GM19240 (cell line): ENCODE data around the gene S1PR2.
"Not testable (repeated sequence)": the region's sequence is repeated elsewhere in the genome, so short reads cannot be mapped to it uniquely, and the experiment has no call there.

Experiments used
- DNase-seq: peaks from one replicate; pipeline ENCODE4 v3.0.0; 2011; ENCODE audit warnings: low spot score; ENCODE audit not compliant: insufficient read length

The S1PR2 gene

DNA sequence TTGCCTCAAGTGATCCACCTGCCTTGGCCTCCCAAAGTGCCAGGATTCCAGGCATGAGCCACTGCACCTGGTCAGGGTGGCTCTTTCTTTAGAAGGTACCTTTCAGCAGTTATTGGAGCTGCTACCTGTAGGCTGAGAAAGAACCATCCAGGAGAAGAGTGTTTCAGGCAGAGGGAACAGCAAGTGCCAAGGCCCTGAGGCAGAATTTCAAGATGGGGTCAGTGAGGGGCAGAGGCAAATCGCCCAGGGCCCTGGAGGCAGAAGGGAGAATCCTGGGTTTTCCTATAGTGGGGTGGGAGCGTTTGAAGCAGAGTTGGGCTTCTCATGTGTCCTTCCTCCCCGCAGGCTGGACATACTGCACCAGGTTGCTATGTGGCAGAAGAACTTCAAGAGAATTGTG, 23.1 kb upstream of the S1PR2 start:
- no peak for DNase-seq

DNA sequence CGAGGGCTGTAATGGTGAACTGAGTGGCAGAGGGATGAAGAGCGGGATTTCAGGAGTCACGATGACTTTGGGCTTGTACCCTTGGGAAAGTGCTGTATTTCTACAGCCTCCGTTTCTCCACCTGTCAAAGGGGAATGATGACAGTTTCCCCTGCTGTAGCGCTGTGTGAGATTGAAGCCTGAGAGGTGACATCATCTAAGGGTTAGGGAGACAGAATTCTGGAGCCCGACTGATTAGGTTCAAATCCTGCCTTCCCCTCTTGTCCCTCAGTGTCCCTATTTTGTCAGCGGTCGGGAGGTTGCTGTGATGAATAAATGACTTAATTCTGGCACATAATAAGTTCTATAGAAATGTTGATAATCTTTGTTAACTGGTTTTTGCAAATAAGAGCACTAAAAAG, 21.6 kb upstream of the S1PR2 start:
- no peak for DNase-seq

DNA sequence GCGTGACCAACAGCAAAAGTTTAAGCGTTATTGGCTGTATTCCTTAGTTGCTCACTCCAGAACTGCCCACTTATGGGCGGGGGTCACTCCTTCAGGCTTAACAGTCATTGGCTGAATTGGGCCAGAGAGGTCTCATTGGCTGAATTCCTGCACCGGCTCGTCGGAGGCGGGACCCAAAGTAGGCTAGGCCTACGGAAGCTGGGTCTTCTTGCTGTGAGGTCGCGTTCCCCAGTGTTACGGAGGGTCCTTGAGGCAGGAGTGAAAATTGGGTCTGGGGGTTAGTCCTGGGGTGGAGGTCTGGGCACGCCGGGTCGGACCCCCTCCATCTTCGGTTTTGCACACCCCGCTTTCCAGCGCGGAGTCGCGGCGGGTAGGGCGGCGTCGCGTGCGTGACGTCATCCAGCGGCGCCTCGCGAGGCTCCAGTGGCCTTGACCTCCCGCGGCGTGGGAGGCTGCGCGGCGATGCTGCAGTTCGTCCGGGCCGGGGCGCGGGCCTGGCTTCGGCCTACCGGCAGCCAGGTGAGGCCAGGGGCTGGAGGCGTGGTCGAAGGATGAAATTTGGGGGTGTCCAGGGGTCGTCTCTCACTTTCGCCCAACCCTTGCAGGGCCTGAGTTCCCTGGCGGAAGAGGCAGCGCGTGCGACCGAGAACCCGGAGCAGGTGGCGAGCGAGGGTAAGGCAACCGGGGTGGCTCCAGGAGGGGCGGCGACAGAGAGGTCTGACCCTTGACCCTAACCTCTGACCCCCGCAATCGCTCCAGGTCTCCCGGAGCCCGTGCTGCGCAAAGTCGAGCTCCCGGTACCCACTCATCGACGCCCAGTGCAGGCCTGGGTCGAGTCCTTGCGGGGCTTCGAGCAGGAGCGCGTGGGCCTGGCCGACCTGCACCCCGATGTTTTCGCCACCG, 20.9 kb upstream of the S1PR2 start, which contains the start of gene MRPL4:
MRPL4 (plus strand) TSS at position 423 of the 903 bp plus-strand sequence; CDS start at position 463, 40 bp downstream.
- peak; percentile 84 for DNase-seq

DNA sequence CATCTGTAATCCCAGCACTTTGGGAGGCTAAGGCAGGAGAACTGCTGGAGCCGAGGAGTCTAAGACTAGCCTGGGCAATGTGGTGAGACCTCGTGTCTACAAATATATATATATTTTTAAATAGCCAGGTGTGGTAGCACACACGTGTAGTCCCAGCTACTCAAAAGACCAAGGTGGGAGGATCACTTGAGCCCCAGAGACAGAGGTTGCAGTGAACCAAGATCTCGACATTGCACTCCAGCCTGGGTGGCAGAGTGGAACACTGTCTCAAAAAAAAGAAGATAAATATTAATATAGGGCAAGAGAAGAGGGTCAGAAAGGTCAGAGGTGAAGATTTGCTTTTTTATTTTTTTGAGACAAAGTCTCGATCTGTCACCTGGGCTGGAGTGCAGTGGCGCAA, 15.4 kb upstream of the S1PR2 start:
- no peak for DNase-seq

DNA sequence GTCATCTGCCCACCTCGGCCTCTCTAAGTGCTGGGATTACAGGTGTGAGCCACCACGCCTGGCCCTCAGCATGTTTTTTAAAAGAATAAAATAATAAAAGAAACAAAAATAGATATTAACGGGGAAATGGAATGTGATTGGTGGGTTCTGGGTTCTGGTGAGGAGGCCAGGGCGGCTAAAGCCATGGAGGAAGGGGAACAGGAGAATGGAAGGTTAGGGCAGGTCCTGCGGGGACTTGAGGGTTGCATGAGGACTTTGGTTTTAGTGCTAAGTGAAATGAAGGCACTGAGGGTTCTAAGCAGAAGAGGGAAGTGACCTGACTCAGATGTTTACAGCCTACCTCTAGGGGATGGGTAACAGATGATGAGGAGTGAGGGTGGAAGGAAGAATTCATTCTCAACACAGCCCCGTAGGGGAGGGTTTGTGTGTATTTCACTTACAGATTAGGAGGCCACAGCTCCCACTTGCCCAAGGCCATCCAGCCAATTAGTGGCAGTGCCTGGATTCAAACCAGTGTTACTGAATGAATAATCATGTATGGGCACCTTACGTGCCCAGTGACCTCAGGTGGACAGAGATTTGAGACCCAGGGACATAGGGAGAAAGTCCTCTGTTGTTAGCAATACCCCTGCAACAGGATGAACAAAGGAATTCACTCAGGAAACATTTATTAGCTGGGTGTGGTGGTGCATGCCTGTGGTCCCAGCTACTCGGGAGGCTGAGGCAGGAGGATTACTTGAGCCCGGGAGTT, 14.2 kb upstream of the S1PR2 start:
- no peak for DNase-seq

DNA sequence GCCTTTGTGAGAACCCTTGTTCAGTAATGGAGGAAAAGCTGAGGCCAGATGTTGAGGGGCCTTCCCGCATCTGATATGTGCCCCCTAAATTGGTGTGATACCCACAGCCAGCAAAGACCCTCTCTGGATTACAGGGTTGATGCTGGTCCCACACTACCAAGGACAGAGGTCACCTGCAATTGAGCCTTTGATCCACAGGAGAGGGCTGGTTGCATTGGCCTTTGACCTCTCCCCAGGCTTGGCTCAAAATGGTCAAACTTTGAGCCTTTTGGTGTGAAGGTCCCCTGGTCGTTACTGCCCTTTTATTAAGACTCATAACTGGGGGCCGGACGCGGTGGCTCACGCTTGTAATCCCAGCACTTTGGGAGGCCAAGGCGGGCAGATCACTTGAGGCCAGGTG, 12.5 kb upstream of the S1PR2 start:
- no peak for DNase-seq

DNA sequence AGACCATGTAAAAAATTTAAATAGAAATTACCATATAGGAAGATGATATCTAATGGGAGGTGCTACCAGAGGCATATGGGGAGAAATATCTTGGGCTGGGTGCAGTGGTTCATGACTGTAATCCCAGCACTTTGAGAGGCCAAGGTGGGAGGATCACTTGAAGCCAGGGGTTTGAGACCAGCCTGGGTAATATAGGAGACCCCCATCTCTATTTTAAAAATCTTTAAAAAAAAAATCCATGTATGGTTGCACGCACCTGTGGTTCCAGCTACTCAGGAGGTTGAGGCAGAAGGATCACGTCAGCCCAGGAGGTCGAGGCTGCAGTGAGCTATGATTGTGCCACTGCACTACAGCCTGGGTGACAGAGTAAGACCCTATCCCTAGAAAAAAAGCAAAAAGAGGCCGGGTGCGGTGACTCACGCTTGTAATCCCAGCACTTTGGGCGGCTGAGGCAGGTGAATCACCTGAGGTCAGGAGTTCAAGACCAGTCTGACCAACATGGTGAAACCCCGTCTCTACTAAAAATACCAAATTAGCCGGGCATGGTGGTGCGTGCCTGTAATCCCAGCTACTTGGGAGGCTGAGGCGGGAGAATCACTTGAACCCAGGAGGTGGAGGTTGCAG, 10.8 kb upstream of the S1PR2 start:
- not testable (repeated sequence) for DNase-seq

DNA sequence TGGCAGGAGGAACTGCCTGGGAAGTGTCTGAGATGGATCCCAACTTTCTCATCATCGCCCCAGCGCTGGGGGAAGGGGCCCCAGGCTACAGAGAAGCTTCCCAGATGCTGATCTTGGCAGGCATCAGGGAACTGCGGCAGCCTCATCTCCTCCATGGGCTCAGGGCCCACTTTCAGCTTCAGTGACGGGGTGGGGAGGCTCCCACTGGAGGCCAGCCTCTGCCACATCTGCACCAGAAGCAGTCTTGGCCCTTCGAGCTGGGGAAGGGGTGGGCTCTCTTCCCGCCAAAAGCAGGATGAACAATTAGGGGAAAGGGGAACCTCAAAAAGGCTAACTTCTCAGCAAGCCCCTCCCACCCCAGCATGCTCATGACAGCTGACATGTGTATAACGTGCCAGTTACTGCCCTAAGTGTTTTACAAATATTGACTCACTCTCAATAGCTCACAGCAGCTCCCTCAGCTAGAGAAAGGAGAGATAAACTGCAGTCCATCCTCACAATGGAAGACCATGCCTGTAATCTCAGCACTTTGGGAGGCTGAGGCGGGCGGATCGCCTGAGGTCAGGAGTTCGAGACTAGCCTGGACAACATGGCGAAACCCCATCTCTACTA, 7.1 kb upstream of the S1PR2 start:
- no peak for DNase-seq

DNA sequence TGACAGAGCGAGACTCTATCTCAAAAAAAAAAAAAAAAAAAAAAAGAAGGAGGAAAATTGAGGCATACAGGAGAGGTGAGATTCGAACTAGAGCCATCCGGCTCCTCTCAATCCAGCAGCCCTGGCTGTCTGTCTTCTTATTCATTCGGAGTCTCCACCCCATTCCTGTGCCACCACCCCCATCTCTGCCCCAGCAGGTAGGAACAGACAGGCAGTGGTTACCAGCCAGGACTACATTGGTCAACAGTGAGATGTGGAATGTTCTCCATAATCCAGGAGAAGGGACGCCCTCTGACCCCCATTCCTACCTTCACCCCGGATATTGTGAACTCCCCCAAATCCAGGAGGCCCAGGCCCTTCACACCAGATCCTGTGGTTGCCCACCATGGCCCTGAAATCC, 6.6 kb upstream of the S1PR2 start:
- no peak for DNase-seq

DNA sequence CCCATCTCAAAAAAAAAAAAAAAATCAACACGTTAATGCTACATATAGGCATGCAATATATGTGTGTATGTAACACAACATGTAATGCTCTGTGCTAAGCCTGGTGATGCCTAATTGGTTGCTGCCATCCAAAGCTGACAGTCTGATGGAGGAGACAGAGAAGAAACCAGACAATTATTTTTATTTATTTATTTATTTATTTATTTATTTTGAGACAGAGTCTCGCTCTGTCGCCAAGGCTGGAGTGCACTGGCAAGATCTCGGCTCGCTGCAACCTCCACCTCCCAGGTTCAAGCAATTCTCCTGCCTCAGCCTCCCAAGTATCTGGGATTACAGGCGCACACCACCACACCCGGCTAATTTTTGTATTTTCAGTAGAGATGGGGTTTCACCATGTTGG, 4.3 kb upstream of the S1PR2 start:
- not testable (repeated sequence) for DNase-seq

DNA sequence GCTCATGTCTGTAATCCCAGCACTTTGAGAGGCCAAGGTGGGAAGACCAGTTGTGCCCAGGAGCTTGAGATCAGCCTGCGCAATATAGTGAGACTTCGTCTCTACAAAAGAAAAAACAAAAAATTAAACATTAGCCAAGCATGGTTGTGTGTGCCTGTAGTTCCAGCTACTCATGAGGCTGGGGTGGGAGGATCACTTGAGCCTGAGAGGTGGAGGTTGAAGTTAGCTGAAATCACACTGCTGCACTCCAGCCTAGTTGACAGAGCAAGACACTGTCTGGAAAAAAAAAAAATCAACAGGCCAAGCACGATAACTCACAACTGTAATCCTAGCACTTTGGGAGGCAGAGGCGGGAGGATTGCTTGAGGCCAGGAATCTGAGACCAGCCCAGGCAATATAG, 3.9 kb upstream of the S1PR2 start:
- no peak for DNase-seq

DNA sequence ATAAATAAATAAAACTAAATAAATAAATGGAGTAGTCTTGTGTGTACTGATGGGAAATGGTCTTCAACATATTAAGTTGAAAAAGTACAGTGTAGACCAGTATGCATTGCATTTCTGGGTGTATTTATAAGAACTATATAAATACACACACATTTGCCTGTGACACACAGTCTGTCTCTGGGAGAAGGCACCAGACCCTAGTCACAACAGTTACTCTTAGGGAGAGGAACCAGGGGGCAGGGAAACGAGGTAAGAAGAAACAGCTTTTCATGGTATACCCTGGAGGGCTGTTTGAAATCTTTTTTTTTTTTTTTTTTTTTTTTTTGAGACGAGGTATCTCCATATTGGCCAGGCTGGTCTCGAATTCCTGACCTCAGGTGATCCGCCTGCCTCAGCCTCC, 2.8 kb upstream of the S1PR2 start:
- DNase-seq, result no peak

DNA sequence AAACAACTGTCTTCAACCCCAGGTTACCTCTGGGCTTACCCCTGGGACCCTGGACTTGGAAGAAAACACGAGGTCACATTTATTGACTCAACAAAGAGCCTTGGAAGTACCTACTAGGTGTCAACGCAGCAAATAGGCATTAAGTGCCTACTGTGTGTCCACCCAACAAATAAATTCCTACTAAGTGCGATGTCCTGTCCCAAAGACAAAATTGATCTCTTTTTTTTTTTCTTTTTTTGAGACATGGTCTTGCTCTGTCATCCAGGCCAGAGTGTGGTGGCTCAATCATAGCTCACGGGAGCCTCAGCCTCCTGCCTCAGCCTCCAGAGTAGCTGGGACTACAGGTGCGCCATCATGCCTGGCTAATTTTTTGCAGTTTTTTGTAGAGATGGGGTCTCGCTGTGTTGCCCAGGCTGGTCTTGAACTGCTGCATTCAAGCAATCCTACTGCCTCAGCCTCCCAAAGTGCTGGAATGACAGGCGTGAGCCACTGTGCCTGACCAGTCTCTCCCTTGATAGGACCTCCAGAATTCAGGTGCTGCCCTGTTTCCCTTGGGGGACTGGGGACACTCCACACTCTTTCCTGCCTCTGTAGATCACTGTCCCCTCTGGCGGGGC, 589 bp upstream of the S1PR2 start:
- no peak for DNase-seq

DNA sequence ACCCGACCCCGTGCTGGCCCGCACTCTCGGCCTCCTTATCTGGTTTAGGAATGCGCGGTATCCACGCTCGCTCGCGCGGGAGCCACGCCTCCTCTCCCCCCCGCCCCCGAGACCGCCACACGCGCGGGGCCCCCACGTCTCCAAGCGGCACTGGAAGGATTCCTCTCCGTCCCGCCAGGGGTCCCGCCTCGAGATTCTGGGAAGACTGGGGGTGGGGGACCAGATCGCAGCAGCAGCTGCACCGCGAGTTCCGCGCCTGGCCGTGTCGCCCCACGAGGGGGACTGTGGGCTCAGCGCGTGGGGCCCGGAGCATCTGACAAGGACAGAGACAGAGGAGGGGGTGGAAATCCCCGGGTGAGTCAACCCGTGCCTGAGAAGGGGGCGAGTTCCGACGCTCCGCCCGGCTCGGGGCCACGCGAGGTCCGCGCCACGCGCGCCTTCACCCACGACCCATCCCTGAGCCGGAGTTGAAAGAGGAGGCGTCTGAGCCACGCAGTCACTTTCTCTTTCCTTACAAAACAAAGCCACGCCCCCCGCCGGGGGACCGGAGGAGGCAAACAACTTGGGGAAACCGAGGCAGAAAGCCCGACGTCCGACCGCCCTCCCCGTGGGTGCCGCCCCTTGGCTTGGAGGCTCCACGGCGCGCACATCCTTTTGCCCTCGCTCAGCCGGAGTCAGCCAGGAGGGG, 814 bp downstream of the S1PR2 start:
- DNase-seq, result no peak

DNA sequence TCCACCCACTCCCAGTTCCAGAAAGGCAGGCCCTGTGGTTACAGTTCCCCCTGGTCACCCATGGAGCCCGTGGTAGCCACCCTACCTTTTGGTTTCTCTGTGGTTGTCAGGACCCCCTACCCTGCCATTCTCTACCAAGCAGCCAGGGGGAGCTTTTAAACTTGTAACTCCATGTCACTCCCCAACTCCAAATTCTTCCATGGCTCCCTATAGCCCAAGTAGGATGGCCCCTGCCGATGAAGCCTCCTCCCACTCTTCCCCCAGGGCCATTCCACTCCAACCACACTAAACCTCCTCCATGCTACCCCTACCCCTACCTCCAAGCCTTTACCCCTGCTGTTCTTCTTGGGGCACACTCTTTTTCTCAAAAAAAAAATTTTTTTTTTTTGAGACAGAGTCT, 2.2 kb downstream of the S1PR2 start:
- DNase-seq, result peak; percentile 53

DNA sequence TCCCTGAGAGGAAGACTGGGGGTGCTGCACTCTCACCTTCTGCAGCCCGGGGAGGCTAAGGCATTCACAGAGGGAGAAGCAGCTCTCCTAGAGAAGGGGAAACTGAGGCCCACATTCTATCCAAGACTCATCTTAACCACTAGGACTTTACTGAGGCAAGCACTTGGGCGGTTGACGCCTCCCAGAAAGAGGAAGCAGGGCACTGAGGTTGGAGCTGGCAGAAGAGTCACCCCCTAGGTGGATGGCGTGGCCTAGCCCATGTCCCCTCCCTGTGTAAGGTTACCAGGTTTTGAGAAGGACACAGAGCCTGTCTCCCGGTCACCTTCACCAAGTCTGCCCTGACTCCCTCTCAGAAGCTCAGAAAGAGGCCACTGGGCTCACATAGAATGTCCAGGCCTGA, 2.7 kb downstream of the S1PR2 start:
- no peak for DNase-seq

DNA sequence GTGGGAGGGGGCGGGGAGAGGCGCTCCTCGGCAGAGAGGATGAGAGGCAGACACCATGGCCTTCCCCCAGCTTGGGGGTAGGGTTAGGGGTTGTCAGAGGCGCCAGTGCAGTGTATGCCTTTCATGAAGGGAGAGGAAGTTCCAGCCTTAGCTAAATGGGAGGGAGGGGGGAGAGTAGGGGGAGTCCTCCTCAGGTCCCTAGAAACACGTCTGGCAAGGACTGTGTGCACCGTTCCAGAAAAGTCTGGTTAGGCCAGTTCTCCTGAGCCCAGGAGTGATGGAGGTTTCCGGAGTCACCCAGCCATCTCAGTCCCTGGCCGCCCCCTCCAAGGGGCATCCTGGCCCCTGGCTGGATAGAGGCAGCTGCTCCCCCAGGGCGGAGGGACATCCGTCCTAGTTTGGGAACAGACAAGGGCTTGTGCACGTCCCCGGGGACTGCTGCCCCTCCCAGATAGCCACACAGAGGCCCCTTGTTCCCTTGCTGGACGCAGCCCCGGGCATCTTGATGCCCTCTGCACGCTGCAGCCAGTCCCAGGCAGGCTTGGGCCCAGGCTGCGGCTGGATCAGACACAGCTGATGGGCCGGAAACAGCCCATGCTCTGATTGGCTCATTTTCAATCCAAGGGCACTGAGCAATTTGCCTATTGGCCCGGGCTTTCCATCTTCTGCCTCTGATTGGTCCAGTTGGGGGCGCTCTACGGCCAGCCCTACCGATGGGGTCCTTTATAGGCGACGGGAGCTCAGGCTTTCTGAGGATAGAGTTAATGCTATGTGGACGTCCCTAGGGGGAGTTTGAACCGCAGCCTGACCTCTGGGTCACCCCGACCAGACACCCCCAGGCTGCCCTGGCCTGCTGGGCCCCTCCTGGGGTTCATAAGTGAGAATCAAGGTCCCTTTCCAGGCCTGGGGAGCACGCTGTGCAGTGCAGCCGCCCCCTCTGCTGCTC, 3.8 kb downstream of the S1PR2 start:
- DNase-seq, result no peak

DNA sequence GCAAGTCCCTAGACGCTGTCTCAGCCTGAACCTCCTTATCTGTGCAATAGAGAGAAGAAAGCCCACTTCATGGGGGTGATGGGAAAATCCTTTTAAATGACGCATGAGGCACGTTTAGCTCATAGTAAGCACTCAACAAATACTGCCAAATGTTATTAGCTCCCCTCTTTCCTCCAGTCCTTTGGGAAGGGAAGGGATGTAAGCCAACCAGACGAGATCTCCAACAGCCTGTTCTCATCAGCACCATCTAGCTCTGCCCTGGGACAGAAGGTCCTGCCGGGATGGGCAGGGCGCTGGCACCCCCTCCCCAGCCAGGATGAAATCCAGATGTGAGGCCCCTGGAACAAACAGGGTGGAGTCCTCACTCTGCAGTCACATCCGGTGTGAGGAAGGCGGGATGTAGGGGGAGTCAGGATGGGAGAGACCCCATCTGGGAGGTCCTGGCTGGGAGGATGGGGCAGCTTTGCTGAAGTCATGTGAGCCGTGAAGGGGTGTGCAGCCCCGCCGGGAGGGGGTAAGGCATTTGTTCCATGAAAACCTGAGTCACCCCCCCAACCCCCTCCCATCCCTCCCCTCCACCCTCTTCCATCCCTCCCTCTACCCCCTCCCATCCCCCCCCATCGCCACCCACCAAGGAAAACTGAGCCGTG, 4.6 kb downstream of the S1PR2 start:
- no peak for DNase-seq

DNA sequence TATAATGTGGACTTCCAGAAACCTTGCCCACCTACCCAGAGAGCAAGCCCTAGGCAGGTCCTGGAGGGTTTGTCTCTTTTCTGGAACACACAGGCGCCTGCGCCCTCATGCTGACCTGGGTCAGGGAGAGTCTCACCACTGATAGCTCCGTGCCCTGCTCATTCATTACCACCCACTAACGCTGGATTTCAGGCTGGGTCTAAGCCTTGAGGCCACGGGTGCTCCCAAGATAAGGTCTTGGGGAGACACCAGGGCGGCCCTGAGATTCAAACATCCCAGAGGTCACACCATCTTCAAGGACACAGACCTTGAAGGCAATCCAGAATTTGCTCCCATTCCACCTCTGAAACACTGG, 5.1 kb downstream of the S1PR2 start:
- DNase-seq, result no peak
